Fibroblast of lung (primary cell): ENCODE measurements around the gene SDR42E1. TPM values are rescaled to one million over a fixed set of nuclear protein-coding genes. Genes with fewer than 3 reads are reported as not detected.

Source experiments
- DNase-seq, 2 donors: peaks; one replicate each; pipeline versions ENCODE4 v3.0.0 to v3.0.0-alpha.2; 2010; ENCODE audit warnings: low read depth in 2 of 2
- H2AFZ ChIP-seq: 2 replicates; pipeline ENCODE4 v1.5.1; 2012; ENCODE audit warnings: low read length, control low read depth, inconsistent platforms
- H3K27ac ChIP-seq: 2 replicates; pipeline ENCODE4 v1.5.1; 2011; ENCODE audit warnings: low read length, control low read depth; ENCODE audit not compliant: insufficient read depth
- H3K27me3 ChIP-seq: 2 replicates; pipeline ENCODE4 v1.5.1; 2011; ENCODE audit warnings: mild to moderate bottlenecking, low read length; ENCODE audit not compliant: control insufficient read depth, insufficient read depth
- H3K36me3 ChIP-seq: 2 replicates; pipeline ENCODE4 v1.5.1; 2011; ENCODE audit warnings: low read length; ENCODE audit not compliant: control insufficient read depth, insufficient read depth
- H3K4me1 ChIP-seq: 2 replicates; pipeline ENCODE4 v1.5.1; 2011; ENCODE audit warnings: low read length; ENCODE audit not compliant: control insufficient read depth, insufficient read depth; ENCODE audit errors: extremely low read depth
- H3K4me2 ChIP-seq: 2 replicates; pipeline ENCODE4 v1.5.1; 2011; ENCODE audit warnings: low read length, control low read depth; ENCODE audit not compliant: insufficient read depth; ENCODE audit errors: extremely low read depth
- H3K4me3 ChIP-seq, 4 experiments: fragments of 200-600 bp in 1 of 4; sonication (generic) in 1 of 4; replicated peaks in 1 of 4; 2 replicates each; pipeline ENCODE4 v1.5.1; 2011 to 2016; ENCODE audit warnings: low read length in 4 of 4, low read depth in 3 of 4, mild to moderate bottlenecking in 3 of 4, control low read depth in 2 of 4, inconsistent platforms in 1 of 4, mixed read lengths in 1 of 4; ENCODE audit not compliant: insufficient read depth in 1 of 4; ENCODE audit errors: control extremely low read depth in 1 of 4
- H3K79me2 ChIP-seq: 2 replicates; pipeline ENCODE4 v1.5.1; 2012; ENCODE audit warnings: mild to moderate bottlenecking, low read length, inconsistent platforms; ENCODE audit not compliant: control insufficient read depth, insufficient read depth
- H3K9ac ChIP-seq: 2 replicates; pipeline ENCODE4 v1.5.1; 2011; ENCODE audit warnings: mild to moderate bottlenecking, low read length, control low read depth; ENCODE audit not compliant: insufficient read depth
- H3K9me3 ChIP-seq: 2 replicates; pipeline ENCODE4 v1.5.1; 2012; ENCODE audit warnings: low read depth, low read length; ENCODE audit not compliant: control insufficient read depth, insufficient read depth
- H4K20me1 ChIP-seq: 2 replicates; pipeline ENCODE4 v1.5.1; 2011; ENCODE audit warnings: low read length; ENCODE audit not compliant: control insufficient read depth, insufficient read depth; ENCODE audit errors: extremely low read depth
- CTCF ChIP-seq, 2 donors: IDR thresholded peaks in 1 of 2; conservative IDR thresholded peaks in 1 of 2; 1 replicate in 1 of 2; 2 replicates in 1 of 2; pipeline ENCODE4 v1.5.1; 2011 to 2012; ENCODE audit warnings: low read length in 2 of 2, control low read depth in 1 of 2, inconsistent platforms in 1 of 2, low read depth in 1 of 2, mild to moderate bottlenecking in 1 of 2
- EZH2 ChIP-seq: IDR thresholded peaks from 2 replicates; pipeline ENCODE4 v1.5.1; 2012; ENCODE audit warnings: low read length, control low read depth, mild to moderate bottlenecking; ENCODE audit errors: missing control alignments
- polyA plus RNA-seq, 2 donors: library from polyadenylated mRNA; depleted of rRNA in 1 of 2; stranded (reverse) in 1 of 2; unstranded in 1 of 2; fragments of >200 nt; gene quantifications; 2 replicates each; pipeline ENCODE4 v1.2.1, GENCODE V29; 2011 to 2012; ENCODE audit warnings: missing spikeins in 1 of 2
- total RNA-seq: library from RNA; depleted of rRNA; stranded (reverse); fragments of >200 nt; gene quantifications from 2 replicates; pipeline ENCODE4 v1.2.1, GENCODE V29; 2014

The SDR42E1 gene
- total and polyA plus RNA-seq, 2 donors (not counting 1 experiment from before 2014, with no cell fraction given), result 1.0 to 1.8 TPM

- Histone ChIP-seq H3K4me2 (no peak overlapping the region), H3K79me2 (no peaks in the 10 kb centered on the region), H3K4me3 (no peak overlapping the region), H3K27ac (no peak overlapping the region), H2AFZ (no peak overlapping the region), H3K4me1 (no peaks in the 10 kb centered on the region), H3K27me3 (peaks cover 3% of the 10 kb centered on the region), H3K36me3 (no peaks in the 10 kb centered on the region), H3K9me3 (no peaks in the 10 kb centered on the region), H4K20me1 (no peaks in the 10 kb centered on the region), H3K9ac (no peak overlapping the region)
- no peak for DNase-seq
- TF ChIP-seq EZH2, result no peak
- TF ChIP-seq CTCF (conservative IDR thresholded peaks at IDR 0.05 in 1 of 2, IDR thresholded peaks at IDR 0.05 in 1 of 2; ENCODE audit: low read depth in 1 of 2, low read length in 2 of 2), result no peak
Observed at GRCh38 chr16:82023206-82023605, 11.9 kb upstream of the SDR42E1 start.

GRCh38 chr16:82020051-82020450 is 8.8 kb upstream of the SDR42E1 start:
- H3K27me3 ChIP-seq, result peaks cover 3% of the 10 kb centered on the region
- no peaks in the 10 kb centered on the region for H3K4me1 ChIP-seq
- no peak overlapping the region for H3K4me3 ChIP-seq
- H4K20me1 ChIP-seq, result no peaks in the 10 kb centered on the region
- TF ChIP-seq EZH2 (no peak), CTCF (conservative IDR thresholded peaks at IDR 0.05 in 1 of 2, IDR thresholded peaks at IDR 0.05 in 1 of 2; ENCODE audit: low read depth in 1 of 2, low read length in 2 of 2) (no peak)
- H3K9ac ChIP-seq, result no peak overlapping the region
- H3K27ac ChIP-seq, result no peak overlapping the region
- no peaks in the 10 kb centered on the region for H3K9me3 ChIP-seq
- H3K4me2 ChIP-seq, result no peak overlapping the region
- no peak for DNase-seq
- no peak overlapping the region for H2AFZ ChIP-seq
- no peaks in the 10 kb centered on the region for H3K79me2 ChIP-seq
- H3K36me3 ChIP-seq, result no peaks in the 10 kb centered on the region

GRCh38 chr16:82019535-82019934 is 8.3 kb upstream of the SDR42E1 start:
- no peak for DNase-seq
- no peaks in the 10 kb centered on the region for H4K20me1 ChIP-seq

More at GRCh38 chr16:82019535-82019934, 8.3 kb upstream of the SDR42E1 start:
- Histone ChIP-seq H3K4me3 (no peak overlapping the region), H3K9ac (no peak overlapping the region), H3K27ac (no peak overlapping the region), H3K27me3 (peaks cover 3% of the 10 kb centered on the region), H3K4me2 (no peak overlapping the region), H3K4me1 (no peaks in the 10 kb centered on the region), H3K9me3 (no peaks in the 10 kb centered on the region), H2AFZ (no peak overlapping the region), H3K36me3 (no peaks in the 10 kb centered on the region), H3K79me2 (no peaks in the 10 kb centered on the region)
- TF ChIP-seq EZH2 (no peak), CTCF (conservative IDR thresholded peaks at IDR 0.05 in 1 of 2, IDR thresholded peaks at IDR 0.05 in 1 of 2; ENCODE audit: low read depth in 1 of 2, low read length in 2 of 2) (no peak)
